Measurements from ENCODE around the gene SEMA6A. TPM values are rescaled to one million over a fixed set of nuclear protein-coding genes. Genes with fewer than 3 reads are reported as not detected.

The SEMA6A gene
- total and polyA plus RNA-seq, 9 of the 15 experiments (the other 6 are each of a cell fraction or from before 2014, with no cell fraction given), result 0.04 to 0.42 (median 0.18) TPM; not detected in 5

DNA sequence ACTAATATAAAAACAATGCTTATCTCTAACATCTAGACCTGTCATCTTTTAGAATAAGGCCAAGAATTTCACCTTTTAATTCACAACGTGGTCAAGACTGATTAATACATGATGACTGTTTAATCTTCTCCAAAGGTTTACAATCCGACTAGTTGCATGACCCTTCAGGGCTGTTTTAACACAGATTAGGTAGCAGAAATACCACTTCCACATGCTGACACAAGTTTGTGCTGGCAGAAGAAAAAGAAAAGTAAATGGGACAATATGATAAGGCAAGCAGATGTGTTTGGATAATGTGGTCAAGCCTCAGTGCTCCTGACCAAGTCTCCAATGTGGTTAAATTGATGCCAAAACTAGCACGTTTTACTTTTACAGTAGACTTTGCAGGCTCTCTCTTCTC is 31.1 kb downstream of the SEMA6A start (continued):
- TF ChIP-seq FOXA3 (CRISPR knock-in tag; conservative IDR thresholded peaks at IDR 0.05 in 1 of 2, IDR thresholded peaks at IDR 0.05 in 1 of 2) (peak in 1 of 2 experiments; percentile 48; a peak in 1 of 4 replicates), ZNF212 (CRISPR knock-in tag; IDR thresholded peaks at IDR 0.05) (no peak), PRMT5 (CRISPR knock-in tag; IDR thresholded peaks at IDR 0.05) (no peak), L3MBTL2 (IDR thresholded peaks at IDR 0.05) (no peak), CCAR2 (IDR thresholded peaks at IDR 0.05; ENCODE audit: low read depth, low read length) (no peak), RCOR1 (IDR thresholded peaks at IDR 0.05; ENCODE audit: borderline replicate concordance in 1 of 2, low read depth in 2 of 2, low read length in 2 of 2) (no peak), DMBX1 (CRISPR knock-in tag; IDR thresholded peaks at IDR 0.05; ENCODE audit: borderline replicate concordance) (no peak), CBFA2T3 (IDR thresholded peaks at IDR 0.05) (peak; percentile 63), ZNF408 (CRISPR knock-in tag; IDR thresholded peaks at IDR 0.05; ENCODE audit: low read depth) (no peak), NCOR1 (IDR thresholded peaks at IDR 0.05) (0 out of 2 replicates have a peak, but pooled peaks have one; percentile 11), FOXJ2 (tag; IDR thresholded peaks at IDR 0.05) (no peak), RBBP5 (IDR thresholded peaks at IDR 0.05; ENCODE audit: borderline replicate concordance, insufficient read depth, low read length, poor library complexity, severe bottlenecking) (no peak), ZFP36 (IDR thresholded peaks at IDR 0.05; ENCODE audit: low read depth, low read length, partially characterized antibody) (no peak), ZBTB17 (CRISPR knock-in tag; IDR thresholded peaks at IDR 0.05) (no peak), NR4A1 (CRISPR knock-in tag; IDR thresholded peaks at IDR 0.05) (no peak), NR4A1 (tag; IDR thresholded peaks at IDR 0.05) (no peak), DIDO1 (tag; IDR thresholded peaks at IDR 0.05; ENCODE audit: low read depth) (no peak), ATF1 (CRISPR knock-in tag; IDR thresholded peaks at IDR 0.05) (no peak), ATF1 (tag; IDR thresholded peaks at IDR 0.05) (no peak), NR2F6 (CRISPR knock-in tag; IDR thresholded peaks at IDR 0.05) (no peak), RNF2 (IDR thresholded peaks at IDR 0.05) (no peak)
- TF ChIP-seq, protein P1, sequence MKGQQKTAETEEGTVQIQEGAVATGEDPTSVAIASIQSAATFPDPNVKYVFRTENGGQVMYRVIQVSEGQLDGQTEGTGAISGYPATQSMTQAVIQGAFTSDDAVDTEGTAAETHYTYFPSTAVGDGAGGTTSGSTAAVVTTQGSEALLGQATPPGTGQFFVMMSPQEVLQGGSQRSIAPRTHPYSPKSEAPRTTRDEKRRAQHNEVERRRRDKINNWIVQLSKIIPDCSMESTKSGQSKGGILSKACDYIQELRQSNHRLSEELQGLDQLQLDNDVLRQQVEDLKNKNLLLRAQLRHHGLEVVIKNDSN (CRISPR knock-in tag; IDR thresholded peaks at IDR 0.05), result no peak
- TF ChIP-seq, protein P2, sequence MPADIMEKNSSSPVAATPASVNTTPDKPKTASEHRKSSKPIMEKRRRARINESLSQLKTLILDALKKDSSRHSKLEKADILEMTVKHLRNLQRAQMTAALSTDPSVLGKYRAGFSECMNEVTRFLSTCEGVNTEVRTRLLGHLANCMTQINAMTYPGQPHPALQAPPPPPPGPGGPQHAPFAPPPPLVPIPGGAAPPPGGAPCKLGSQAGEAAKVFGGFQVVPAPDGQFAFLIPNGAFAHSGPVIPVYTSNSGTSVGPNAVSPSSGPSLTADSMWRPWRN (IDR thresholded peaks at IDR 0.05; ENCODE audit: low read depth), result no peak
- TF ChIP-seq, protein P3, sequence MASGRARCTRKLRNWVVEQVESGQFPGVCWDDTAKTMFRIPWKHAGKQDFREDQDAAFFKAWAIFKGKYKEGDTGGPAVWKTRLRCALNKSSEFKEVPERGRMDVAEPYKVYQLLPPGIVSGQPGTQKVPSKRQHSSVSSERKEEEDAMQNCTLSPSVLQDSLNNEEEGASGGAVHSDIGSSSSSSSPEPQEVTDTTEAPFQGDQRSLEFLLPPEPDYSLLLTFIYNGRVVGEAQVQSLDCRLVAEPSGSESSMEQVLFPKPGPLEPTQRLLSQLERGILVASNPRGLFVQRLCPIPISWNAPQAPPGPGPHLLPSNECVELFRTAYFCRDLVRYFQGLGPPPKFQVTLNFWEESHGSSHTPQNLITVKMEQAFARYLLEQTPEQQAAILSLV (tag; IDR thresholded peaks at IDR 0.05), result no peak
- TF ChIP-seq, protein P4, sequence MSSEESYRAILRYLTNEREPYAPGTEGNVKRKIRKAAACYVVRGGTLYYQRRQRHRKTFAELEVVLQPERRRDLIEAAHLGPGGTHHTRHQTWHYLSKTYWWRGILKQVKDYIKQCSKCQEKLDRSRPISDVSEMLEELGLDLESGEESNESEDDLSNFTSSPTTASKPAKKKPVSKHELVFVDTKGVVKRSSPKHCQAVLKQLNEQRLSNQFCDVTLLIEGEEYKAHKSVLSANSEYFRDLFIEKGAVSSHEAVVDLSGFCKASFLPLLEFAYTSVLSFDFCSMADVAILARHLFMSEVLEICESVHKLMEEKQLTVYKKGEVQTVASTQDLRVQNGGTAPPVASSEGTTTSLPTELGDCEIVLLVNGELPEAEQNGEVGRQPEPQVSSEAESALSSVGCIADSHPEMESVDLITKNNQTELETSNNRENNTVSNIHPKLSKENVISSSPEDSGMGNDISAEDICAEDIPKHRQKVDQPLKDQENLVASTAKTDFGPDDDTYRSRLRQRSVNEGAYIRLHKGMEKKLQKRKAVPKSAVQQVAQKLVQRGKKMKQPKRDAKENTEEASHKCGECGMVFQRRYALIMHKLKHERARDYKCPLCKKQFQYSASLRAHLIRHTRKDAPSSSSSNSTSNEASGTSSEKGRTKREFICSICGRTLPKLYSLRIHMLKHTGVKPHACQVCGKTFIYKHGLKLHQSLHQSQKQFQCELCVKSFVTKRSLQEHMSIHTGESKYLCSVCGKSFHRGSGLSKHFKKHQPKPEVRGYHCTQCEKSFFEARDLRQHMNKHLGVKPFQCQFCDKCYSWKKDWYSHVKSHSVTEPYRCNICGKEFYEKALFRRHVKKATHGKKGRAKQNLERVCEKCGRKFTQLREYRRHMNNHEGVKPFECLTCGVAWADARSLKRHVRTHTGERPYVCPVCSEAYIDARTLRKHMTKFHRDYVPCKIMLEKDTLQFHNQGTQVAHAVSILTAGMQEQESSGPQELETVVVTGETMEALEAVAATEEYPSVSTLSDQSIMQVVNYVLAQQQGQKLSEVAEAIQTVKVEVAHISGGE (CRISPR knock-in tag; IDR thresholded peaks at IDR 0.05), result no peak

Measured in K562 (cell line).